ENCODE data around the gene ATP2B2.
"Not testable (repeated sequence)": the region's sequence is repeated elsewhere in the genome, so short reads cannot be mapped to it uniquely, and the experiment has no call there.

ATP2B2 gene

GRCh38 chr3:10299679-10300078 is 205.7 kb downstream of the ATP2B2 start:
- no peaks in the 10 kb centered on the region for H3K27me3 ChIP-seq (ENCODE audit: insufficient read depth, poor library complexity, severe bottlenecking)
- ATAC-seq (ENCODE audit: low read depth) (no peak), DNase-seq (ENCODE audit: low spot score) (no peak)
- no peaks in the 10 kb centered on the region for H3K9me3 ChIP-seq (ENCODE audit: severe bottlenecking)
- H3K27ac ChIP-seq (ENCODE audit: poor library complexity, severe bottlenecking), result no peak overlapping the region
- no peak overlapping the region for H3K4me3 ChIP-seq (ENCODE audit: severe bottlenecking)
- TF ChIP-seq CTCF (IDR thresholded peaks at IDR 0.05; ENCODE audit: poor library complexity, severe bottlenecking), result no peak
- no peaks in the 10 kb centered on the region for H3K4me1 ChIP-seq (ENCODE audit: insufficient read depth, poor library complexity, severe bottlenecking)
- peaks cover 59% of the 10 kb centered on the region for H3K36me3 ChIP-seq (ENCODE audit: low read depth)

DNA sequence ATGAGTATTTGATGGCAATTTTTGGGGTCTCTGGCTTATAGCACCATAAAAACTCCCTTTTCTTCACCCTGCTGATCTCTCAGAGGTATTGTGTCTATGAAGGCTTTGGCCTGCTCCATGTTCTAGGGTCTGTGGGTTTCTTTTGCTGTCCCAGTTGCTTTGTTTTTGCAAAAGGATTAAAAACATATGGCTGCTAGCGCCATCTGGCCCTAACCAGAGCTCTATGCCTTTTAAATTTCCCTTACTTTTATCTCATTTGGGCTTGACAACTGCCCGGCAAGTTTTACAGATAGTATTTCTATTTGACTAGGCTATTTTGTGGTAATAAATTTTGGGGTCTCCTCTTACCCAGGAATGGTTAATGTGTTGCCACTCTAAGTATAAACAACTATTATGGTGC is 206.2 kb downstream of the ATP2B2 start:
- Histone ChIP-seq H3K27ac (ENCODE audit: poor library complexity, severe bottlenecking) (no peak overlapping the region), H3K4me3 (ENCODE audit: severe bottlenecking) (no peak overlapping the region), H3K36me3 (ENCODE audit: low read depth) (peaks cover 54% of the 10 kb centered on the region), H3K9me3 (ENCODE audit: severe bottlenecking) (no peaks in the 10 kb centered on the region), H3K4me1 (ENCODE audit: insufficient read depth, poor library complexity, severe bottlenecking) (no peaks in the 10 kb centered on the region), H3K27me3 (ENCODE audit: insufficient read depth, poor library complexity, severe bottlenecking) (no peaks in the 10 kb centered on the region)
- no peak for ATAC-seq (ENCODE audit: low read depth)
- no peak for DNase-seq (ENCODE audit: low spot score)
- TF ChIP-seq CTCF (IDR thresholded peaks at IDR 0.05; ENCODE audit: poor library complexity, severe bottlenecking), result peak; percentile 13

- not testable (repeated sequence) for DNase-seq (ENCODE audit: low spot score); H3K27ac ChIP-seq (ENCODE audit: poor library complexity, severe bottlenecking); H3K27me3 ChIP-seq (ENCODE audit: insufficient read depth, poor library complexity, severe bottlenecking); H3K9me3 ChIP-seq (ENCODE audit: severe bottlenecking); H3K4me1 ChIP-seq (ENCODE audit: insufficient read depth, poor library complexity, severe bottlenecking); H3K4me3 ChIP-seq (ENCODE audit: severe bottlenecking); ATAC-seq (ENCODE audit: low read depth)
- peaks cover 43% of the 10 kb centered on the region for H3K36me3 ChIP-seq (ENCODE audit: low read depth)
These were observed 207.3 kb downstream of the ATP2B2 start for GRCh38 chr3:10298064-10298463.

GRCh38 chr3:10294030-10294586 is 211.3 kb downstream of the ATP2B2 start:
- peaks cover 11% of the 10 kb centered on the region for H3K36me3 ChIP-seq (ENCODE audit: low read depth)
- H3K4me1 ChIP-seq (ENCODE audit: insufficient read depth, poor library complexity, severe bottlenecking), result no peaks in the 10 kb centered on the region
- no peak for TF ChIP-seq CTCF (IDR thresholded peaks at IDR 0.05; ENCODE audit: poor library complexity, severe bottlenecking)
- no peaks in the 10 kb centered on the region for H3K27me3 ChIP-seq (ENCODE audit: insufficient read depth, poor library complexity, severe bottlenecking)
- no peak overlapping the region for H3K27ac ChIP-seq (ENCODE audit: poor library complexity, severe bottlenecking)
- no peak for ATAC-seq (ENCODE audit: low read depth)
- no peak overlapping the region for H3K4me3 ChIP-seq (ENCODE audit: severe bottlenecking)
- H3K9me3 ChIP-seq (ENCODE audit: severe bottlenecking), result no peaks in the 10 kb centered on the region
- no peak for DNase-seq (ENCODE audit: low spot score)

- ATAC-seq (ENCODE audit: low read depth) (no peak), DNase-seq (ENCODE audit: low spot score) (no peak)
- H3K9me3 ChIP-seq (ENCODE audit: severe bottlenecking), result no peaks in the 10 kb centered on the region
- no peak within 1 kb of the TSS for H3K4me3 ChIP-seq (ENCODE audit: severe bottlenecking)
- H3K4me1 ChIP-seq (ENCODE audit: insufficient read depth, poor library complexity, severe bottlenecking), result no peaks in the 10 kb centered on the region
- H3K36me3 ChIP-seq (ENCODE audit: low read depth), result peaks cover 11% of the 10 kb centered on the region
- no peak for TF ChIP-seq CTCF (IDR thresholded peaks at IDR 0.05; ENCODE audit: poor library complexity, severe bottlenecking)
- H3K27ac ChIP-seq (ENCODE audit: poor library complexity, severe bottlenecking), result no peak within 1 kb of the TSS
- H3K27me3 ChIP-seq (ENCODE audit: insufficient read depth, poor library complexity, severe bottlenecking), result no peaks in the 10 kb centered on the region
These were observed 212.6 kb downstream of the ATP2B2 start, which contains the start of gene GHRL for GRCh38 chr3:10292505-10293419. Gene GHRL, minus strand, starts transcription at chr3:10292947. Its CDS starts 2,767 bp downstream, at chr3:10290180.

All from RWPE2 (cell line).